GF-D8 (cell line): ENCODE data around the gene BHLHE23.

ENCODE experiments used
- DNase-seq: peaks from one replicate; lab custom pipeline; 2025; lab: John Stamatoyannopoulos, UW

BHLHE23 gene

DNA sequence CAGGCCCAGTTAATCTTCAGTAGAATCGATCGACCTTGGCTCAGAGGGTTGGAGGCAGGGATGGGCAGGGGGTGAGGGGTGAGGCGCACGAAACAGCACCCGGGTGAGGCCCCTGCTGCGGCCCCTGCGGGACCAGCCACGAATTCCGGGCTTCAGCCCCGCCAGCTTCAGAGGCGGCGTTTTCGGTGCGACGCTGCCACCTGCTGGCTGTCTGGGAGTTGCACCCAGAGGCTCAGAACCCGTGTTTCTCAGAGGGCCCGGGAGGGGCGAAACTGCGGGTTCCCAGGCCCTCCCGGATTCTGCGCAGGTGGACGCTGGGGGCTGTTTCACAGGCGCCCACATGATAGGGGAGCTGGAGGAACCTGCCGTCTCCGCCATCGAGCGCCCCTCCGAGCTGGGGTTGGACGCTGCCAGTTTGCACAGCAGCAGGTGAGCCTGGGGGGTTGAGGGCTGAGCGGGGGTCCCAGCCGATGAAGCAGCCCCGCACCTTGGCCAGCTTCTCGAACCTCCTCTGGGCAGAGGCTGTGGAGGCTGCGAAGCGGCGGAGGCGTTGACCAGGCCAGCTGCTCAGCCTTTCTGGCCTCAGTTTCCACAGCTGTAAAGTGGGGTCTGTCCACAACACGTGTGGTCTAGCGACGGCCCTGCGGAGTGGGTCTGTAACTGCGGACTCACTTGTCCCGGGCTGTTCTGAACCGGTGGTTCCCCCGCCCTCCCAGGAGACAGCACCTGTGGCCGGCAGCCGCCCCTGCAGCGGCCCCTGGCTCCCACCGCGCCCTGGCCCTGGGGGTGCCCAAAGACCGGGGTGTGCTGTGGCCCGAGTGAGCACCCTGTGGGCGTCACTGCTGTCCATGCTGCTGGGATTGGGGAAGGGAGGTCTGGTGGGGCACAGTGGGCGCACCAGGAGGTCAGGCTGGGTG is 2.5 kb upstream of the BHLHE23 start:
- no peak for DNase-seq

- DNase-seq: no peak
Measured at GRCh38 chr20:63008541-63009044, 1.8 kb upstream of the BHLHE23 start.

- no peak for DNase-seq
Measured at GRCh38 chr20:63007646-63008488, 1.1 kb upstream of the BHLHE23 start.

GRCh38 chr20:63007360-63007645 is 539 bp upstream of the BHLHE23 start:
- DNase-seq: no peak

GRCh38 chr20:63005862-63006539 is 763 bp downstream of the BHLHE23 start:
- DNase-seq: no peak

- no peak for DNase-seq
Measured at GRCh38 chr20:63005365-63005861, 1.4 kb downstream of the BHLHE23 start.

- no peak for DNase-seq
Measured at GRCh38 chr20:63004607-63005364, 2.0 kb downstream of the BHLHE23 start.

- no peak for DNase-seq
Measured at GRCh38 chr20:63003546-63003945, 3.2 kb downstream of the BHLHE23 start.

- DNase-seq: no peak
Measured at GRCh38 chr20:63002511-63002910, 4.3 kb downstream of the BHLHE23 start.

GRCh38 chr20:63000958-63001357 is 5.8 kb downstream of the BHLHE23 start:
- DNase-seq: no peak

DNA sequence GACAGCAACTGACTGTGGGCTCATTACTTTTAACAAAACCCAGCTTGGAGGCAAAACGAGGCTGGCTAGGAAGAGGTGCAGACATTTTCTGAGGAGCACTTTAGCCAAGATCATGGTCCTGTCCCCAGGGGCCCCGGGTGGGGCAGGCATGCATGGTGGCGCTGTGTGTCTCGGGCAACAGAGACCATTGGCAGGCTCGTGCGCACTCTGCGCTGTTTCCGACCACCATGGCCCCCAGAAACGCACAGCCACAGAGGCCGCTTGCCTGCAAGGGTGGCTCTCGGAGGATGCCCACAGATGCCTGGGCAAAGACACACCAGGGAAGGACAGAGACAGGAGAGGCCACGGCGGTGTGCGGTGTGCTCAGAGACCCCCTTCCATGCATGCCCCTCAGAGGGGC is 6.7 kb downstream of the BHLHE23 start:
- DNase-seq: no peak

DNA sequence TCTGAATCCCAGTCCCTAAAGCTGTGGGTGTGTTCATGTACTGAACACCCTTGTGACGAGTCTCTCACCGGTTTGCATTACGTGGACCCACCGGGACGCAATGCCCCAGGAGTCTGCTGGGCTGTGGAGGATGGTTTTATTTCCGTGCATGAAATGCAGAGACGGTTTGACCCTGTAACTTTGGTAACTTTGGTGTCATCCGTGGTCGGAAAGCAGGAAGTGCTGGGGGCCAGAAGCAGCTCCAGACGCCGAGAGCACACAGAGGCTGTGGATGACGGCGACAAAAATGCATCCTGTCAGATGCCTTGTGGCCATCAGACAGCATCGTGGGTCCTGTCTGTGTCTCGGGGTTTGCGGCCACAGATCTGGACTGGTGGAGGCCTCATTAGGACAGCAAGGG is 7.2 kb downstream of the BHLHE23 start:
- DNase-seq: no peak

- DNase-seq: no peak
Measured at GRCh38 chr20:62998449-62998848, 8.3 kb downstream of the BHLHE23 start.

GRCh38 chr20:62997417-62998035 is 9.2 kb downstream of the BHLHE23 start:
- no peak for DNase-seq

GRCh38 chr20:62996596-62996982 is 10.2 kb downstream of the BHLHE23 start:
- no peak for DNase-seq

DNA sequence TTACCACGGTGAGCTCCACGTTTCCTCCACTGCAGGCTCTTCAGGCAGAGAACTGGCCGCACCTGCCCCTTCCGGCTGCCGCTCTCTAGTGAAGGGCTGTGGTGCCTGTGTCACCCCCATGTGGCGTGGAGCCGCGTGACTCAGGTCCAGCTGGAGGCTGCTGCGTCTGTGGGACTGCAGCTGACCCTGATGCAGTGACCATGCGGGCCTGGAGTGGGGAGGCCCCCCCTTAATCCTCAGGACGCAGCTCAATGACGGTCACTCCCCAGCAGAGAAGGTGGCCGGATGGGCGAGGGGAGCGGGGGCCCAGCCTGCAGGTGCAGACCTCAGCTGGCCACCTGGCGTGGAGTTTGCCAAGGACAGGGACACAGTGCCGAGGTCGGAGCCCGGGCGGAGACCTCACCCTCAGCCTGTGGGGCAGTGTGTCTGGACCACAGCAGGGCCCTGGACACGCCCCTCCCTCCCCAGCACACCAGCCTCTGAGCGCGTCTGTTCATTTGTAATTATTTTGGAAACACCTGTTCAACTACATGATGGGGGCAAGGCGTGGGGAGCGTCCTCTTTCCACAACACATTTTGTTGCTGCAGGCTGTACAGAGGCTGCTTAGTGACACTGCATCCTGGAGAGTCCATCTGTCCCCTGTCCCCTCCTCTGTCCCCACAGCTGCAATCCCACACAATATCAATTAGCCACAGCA is 10.7 kb downstream of the BHLHE23 start:
- no peak for DNase-seq

- no peak for DNase-seq
Measured at GRCh38 chr20:62995481-62995880, 11.3 kb downstream of the BHLHE23 start.

DNA sequence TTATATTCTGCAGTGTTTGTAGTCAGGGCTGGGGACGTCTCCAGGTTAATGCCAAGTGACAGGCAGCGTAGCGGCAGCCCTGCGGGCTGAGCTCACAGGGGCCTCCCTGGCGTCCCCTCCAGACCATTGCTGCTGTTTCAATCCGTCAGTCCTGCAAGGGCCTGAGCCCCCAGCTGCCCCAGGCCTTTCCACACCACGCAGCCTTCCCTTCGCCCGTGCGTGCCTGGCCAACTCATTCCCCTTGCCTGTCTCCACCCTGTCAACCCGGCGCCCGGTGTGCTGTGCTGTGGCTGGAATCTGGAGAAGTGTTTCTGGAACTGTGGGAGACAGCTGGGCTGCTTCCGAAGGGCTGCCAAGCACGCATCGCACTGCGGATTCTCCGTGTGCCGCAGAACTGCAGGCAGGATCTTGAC is 11.9 kb downstream of the BHLHE23 start:
- DNase-seq: no peak

- no peak for DNase-seq
Measured at GRCh38 chr20:62993856-62994494, 12.8 kb downstream of the BHLHE23 start.

DNA sequence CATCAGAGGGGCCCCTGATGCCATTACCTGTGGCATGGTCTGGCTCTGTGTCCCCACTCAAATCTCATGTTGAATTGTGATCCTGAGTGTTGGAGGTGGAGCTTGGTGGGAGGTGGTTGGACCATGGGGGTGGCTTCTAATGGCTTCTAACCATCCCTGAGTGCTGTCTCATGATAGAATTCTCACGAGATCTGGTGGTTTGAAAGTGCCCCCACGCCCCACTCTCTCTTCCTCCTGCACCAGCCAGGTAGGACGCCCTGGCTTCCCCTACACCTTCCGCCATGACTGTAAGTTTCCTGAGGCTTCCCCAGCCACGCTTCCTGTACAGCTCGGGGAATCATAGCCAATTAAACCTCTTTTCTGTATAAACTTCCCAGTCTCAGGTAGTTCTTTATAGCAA is 14.9 kb downstream of the BHLHE23 start:
- DNase-seq: no peak
